Keratinocyte (primary cell): ENCODE data around the gene ATG9B.

Experiments
- CTCF ChIP-seq, 3 experiments: IDR thresholded peaks in 1 of 3; conservative IDR thresholded peaks in 1 of 3; optimal IDR thresholded peaks in 1 of 3; 2 replicates in 2 of 3; 3 replicates in 1 of 3; pipeline versions ENCODE3 to v1.5.1; 2011; ENCODE audit warnings: low read length in 3 of 3, mild to moderate bottlenecking in 3 of 3, moderate library complexity in 2 of 3, control low read depth in 1 of 3, inconsistent platforms in 1 of 3; ENCODE audit not compliant: insufficient read depth in 2 of 3; ENCODE audit errors: extremely low read depth in 1 of 3
- EZH2 ChIP-seq: IDR thresholded peaks from one replicate; pipeline ENCODE4 v1.6.1; 2012; ENCODE audit warnings: inconsistent platforms, mild to moderate bottlenecking, low read length, moderate library complexity

GRCh38 chr7:150971242-150972022 is 52.9 kb downstream of the ATG9B start:
- TF ChIP-seq CTCF (optimal IDR thresholded peaks at IDR 0.05 in 1 of 3, IDR thresholded peaks at IDR 0.05 in 1 of 3, conservative IDR thresholded peaks at IDR 0.05 in 1 of 3; ENCODE audit: extremely low read depth in 1 of 3, insufficient read depth in 2 of 3, low read length in 3 of 3) (no peak), EZH2 (no peak)
